ENCODE results near the gene PPP1R9B. TPM values are rescaled to one million over a fixed set of nuclear protein-coding genes. Genes with fewer than 3 reads are reported as not detected.

Gene PPP1R9B
- polyA plus RNA-seq, 1 donor (not counting 4 experiments of a cell fraction or from before 2014, with no cell fraction given): 16.1 TPM

GRCh38 chr17:50186661-50187393, 36.4 kb upstream of the PPP1R9B start:
- no peak for FAIRE-seq
- TF ChIP-seq EZH2 (IDR thresholded peaks at IDR 0.05; ENCODE audit: low read length): no peak
- TF ChIP-seq CTCF (optimal IDR thresholded peaks at IDR 0.05 in 1 of 3, IDR thresholded peaks at IDR 0.05 in 1 of 3, conservative IDR thresholded peaks at IDR 0.05 in 1 of 3; ENCODE audit: extremely low read depth in 1 of 3, insufficient read depth in 2 of 3, low read length in 3 of 3): no peak
- Histone ChIP-seq H3K27me3 (ENCODE audit: control insufficient read depth, extremely low read depth, insufficient read depth, low read length) (no peaks in the 10 kb centered on the region), H3K27ac (ENCODE audit: control insufficient read depth, insufficient read depth, low read length) (no peak overlapping the region), H3K9ac (ENCODE audit: control insufficient read depth, extremely low read depth, insufficient read depth, low read length) (no peak overlapping the region), H3K79me2 (ENCODE audit: control insufficient read depth, insufficient read depth, low read length) (no peaks in the 10 kb centered on the region), H3K36me3 (ENCODE audit: control insufficient read depth in 2 of 2, extremely low read depth in 1 of 2, insufficient read depth in 2 of 2, low read length in 2 of 2) (peaks cover 0 to 6% of the 10 kb centered on the region in 2 experiments), H4K20me1 (ENCODE audit: control insufficient read depth, extremely low read depth, insufficient read depth, low read length) (no peaks in the 10 kb centered on the region), H3K9me3 (ENCODE audit: control insufficient read depth, low read depth, low read length) (no peaks in the 10 kb centered on the region), H3K4me1 (ENCODE audit: control insufficient read depth, extremely low read depth, insufficient read depth, low read length) (peaks cover 21% of the 10 kb centered on the region), H3K9me1 (ENCODE audit: control insufficient read depth, extremely low read depth, insufficient read depth, low read length) (no peaks in the 10 kb centered on the region), H3K4me2 (ENCODE audit: control insufficient read depth, extremely low read depth, insufficient read depth, low read depth, low read length) (no peak overlapping the region), H3K4me3 (ENCODE audit: control insufficient read depth in 2 of 3, extremely low read depth in 1 of 3, insufficient read depth in 2 of 3, low read depth in 1 of 3, low read length in 3 of 3) (no peak overlapping the region), H2AFZ (ENCODE audit: control insufficient read depth, low read length) (no peak overlapping the region)
- dilution Hi-C loops (cut with MboI; ENCODE audit: extremely low pct_ligation_motif_present, low sequenced_read_pairs): no loop called here
- DNase-seq (ENCODE audit: low read depth, low spot score): no peak

GRCh38 chr17:50185631-50186471, 35.4 kb upstream of the PPP1R9B start:
- no peak for TF ChIP-seq CTCF (optimal IDR thresholded peaks at IDR 0.05 in 1 of 3, IDR thresholded peaks at IDR 0.05 in 1 of 3, conservative IDR thresholded peaks at IDR 0.05 in 1 of 3; ENCODE audit: extremely low read depth in 1 of 3, insufficient read depth in 2 of 3, low read length in 3 of 3)
- no peak for TF ChIP-seq EZH2 (IDR thresholded peaks at IDR 0.05; ENCODE audit: low read length)
- H3K79me2 ChIP-seq (ENCODE audit: control insufficient read depth, insufficient read depth, low read length): no peaks in the 10 kb centered on the region
- no peaks in the 10 kb centered on the region for H3K9me3 ChIP-seq (ENCODE audit: control insufficient read depth, low read depth, low read length)
- H2AFZ ChIP-seq (ENCODE audit: control insufficient read depth, low read length): no peak overlapping the region
- DNase-seq (ENCODE audit: low read depth, low spot score) (no peak), FAIRE-seq (no peak)
- no peak overlapping the region for H3K27ac ChIP-seq (ENCODE audit: control insufficient read depth, insufficient read depth, low read length)
- H3K36me3 ChIP-seq (ENCODE audit: control insufficient read depth in 2 of 2, extremely low read depth in 1 of 2, insufficient read depth in 2 of 2, low read length in 2 of 2): peaks cover 0 to 4% of the 10 kb centered on the region in 2 experiments
- dilution Hi-C loops (cut with MboI; ENCODE audit: extremely low pct_ligation_motif_present, low sequenced_read_pairs): no loop called here
- peaks cover 29% of the 10 kb centered on the region for H3K4me1 ChIP-seq (ENCODE audit: control insufficient read depth, extremely low read depth, insufficient read depth, low read length)
- H3K4me3 ChIP-seq (ENCODE audit: control insufficient read depth in 2 of 3, extremely low read depth in 1 of 3, insufficient read depth in 2 of 3, low read depth in 1 of 3, low read length in 3 of 3): no peak overlapping the region
- no peaks in the 10 kb centered on the region for H3K27me3 ChIP-seq (ENCODE audit: control insufficient read depth, extremely low read depth, insufficient read depth, low read length)
- H3K9me1 ChIP-seq (ENCODE audit: control insufficient read depth, extremely low read depth, insufficient read depth, low read length): no peaks in the 10 kb centered on the region
- no peak overlapping the region for H3K4me2 ChIP-seq (ENCODE audit: control insufficient read depth, extremely low read depth, insufficient read depth, low read depth, low read length)
- H4K20me1 ChIP-seq (ENCODE audit: control insufficient read depth, extremely low read depth, insufficient read depth, low read length): no peaks in the 10 kb centered on the region
- no peak overlapping the region for H3K9ac ChIP-seq (ENCODE audit: control insufficient read depth, extremely low read depth, insufficient read depth, low read length)
